Pancreas (tissue), 10 donors: ENCODE data around the gene DLG2. TPM values are rescaled to one million over a fixed set of nuclear protein-coding genes. Genes with fewer than 3 reads are reported as not detected.

Source experiments
- ATAC-seq, 4 donors: fragments of 200-7000 bp; cut with Tn5 transposase; one replicate each; pipeline versions ENCODE4 v1.8.0 to v1.9.1; 2020; ENCODE audit warnings: mild to moderate bottlenecking in 4 of 4, moderate library complexity in 4 of 4
- DNase-seq, 6 donors: peaks; one replicate each; pipeline ENCODE4 v3.0.0-alpha.2; 2020
- FAIRE-seq: peaks from 2 replicates; lab custom pipeline; 2012; peaks lifted over from hg19 to GRCh38; lab: Jason Lieb, UNC
- H3K27ac ChIP-seq, 4 donors: fragments of 200-600 bp; sonication (generic); 1 replicate in 3 of 4; 2 replicates in 1 of 4; pipeline versions ENCODE4 v1.5.0 to v1.8.0; 2020
- H3K27me3 ChIP-seq, 4 donors: fragments of 200-600 bp; one replicate each; pipeline ENCODE4 v1.8.0; 2021
- H3K36me3 ChIP-seq, 3 donors: fragments of 200-600 bp; sonication (generic) in 1 of 3; one replicate each; pipeline versions ENCODE4 v1.5.0 to v1.8.0; 2020 to 2021
- H3K4me1 ChIP-seq, 3 donors: fragments of 200-600 bp; one replicate each; pipeline ENCODE4 v1.8.0; 2021
- H3K4me3 ChIP-seq, 4 donors: fragments of 200-600 bp; sonication (generic) in 2 of 4; one replicate each; pipeline versions ENCODE4 v1.5.0 to v1.8.0; 2020 to 2021
- H3K9me3 ChIP-seq, 4 donors: fragments of 200-600 bp; one replicate each; pipeline ENCODE4 v1.8.0; 2021
- CTCF ChIP-seq, 4 donors: fragments of 200-600 bp; sonication (generic) in 3 of 4; IDR thresholded peaks; one replicate each; pipeline versions ENCODE4 v1.5.0 to v1.8.0; 2021; ENCODE audit warnings: antibody characterized with exemption in 4 of 4
- WGBS, 2 donors: extraction: QIAGEN DNeasy Blood & Tissue Kit; methylation state at CpG; one replicate each; pipeline ENCODE4 v1.1.7; 2013; 5-methylcytosine and 5-hydroxymethylcytosine counted together
- intact Hi-C, 3 donors: fragments of 100-400 bp; cut with DNase I; formaldehyde crosslinking; loops; one replicate each; pipeline versions ENCODE4 v1.11.1 to v1.14.2; 2022
- polyA plus RNA-seq, 2 donors: library from polyadenylated mRNA; stranded (reverse); fragments of 200-250 nt; gene quantifications; one replicate each; pipeline ENCODE4 v1.2.3, GENCODE V29; 2013
- total RNA-seq, 6 donors: library from RNA; stranded (reverse); fragmentation: NEBNext Ultra II Directional in 4 of 6; extraction: Animal tissue kit (Norgen Biotek cat#: 25700) in 4 of 6; gene quantifications; one replicate each; pipeline versions ENCODE4 v1.2.1 to v1.2.4, GENCODE V29; 2021 to 2023
- donor health status: healthy with polysubstance abuse.
- donor health status: DM: no; HTN: no; CAD: no; lungs with moderate emphysema.
- donor health status: DM: no; HTN: no; CAD: no.
- donor health status: control.
- donor health status: control.
- donor health status: Bipolar disorder and iron deficiency.
- donor health status: DM: yes; HTN: yes; CAD: no.
- donor health status: DM: no; HTN: no; CAD: no.
- donor health status: DM: no; HTN: no; CAD: no.
- donor health status: DM: yes; HTN: yes; CAD: no.

Gene DLG2
- total and polyA plus RNA-seq, 8 donors, result 1.2 to 5.4 (median 3.6) TPM

GRCh38 chr11:84224042-84224441 lies 1403.1 kb downstream of the DLG2 start:
- no peak for TF ChIP-seq CTCF (IDR thresholded peaks at IDR 0.05)
- FAIRE-seq (no peak), ATAC-seq (no peak), DNase-seq (no peak)
- no peaks in the 10 kb centered on the region for H3K36me3 ChIP-seq
- intact Hi-C loops, result no loop called here
- no peak overlapping the region for H3K4me3 ChIP-seq
- no peaks in the 10 kb centered on the region for H3K27me3 ChIP-seq
- no peaks in the 10 kb centered on the region for H3K4me1 ChIP-seq
- H3K9me3 ChIP-seq, result no peaks in the 10 kb centered on the region
- no peak overlapping the region for H3K27ac ChIP-seq
- WGBS, 2 donors, result 85 to 87% methylated on average over 1 of the region's 1 CpG

DNA sequence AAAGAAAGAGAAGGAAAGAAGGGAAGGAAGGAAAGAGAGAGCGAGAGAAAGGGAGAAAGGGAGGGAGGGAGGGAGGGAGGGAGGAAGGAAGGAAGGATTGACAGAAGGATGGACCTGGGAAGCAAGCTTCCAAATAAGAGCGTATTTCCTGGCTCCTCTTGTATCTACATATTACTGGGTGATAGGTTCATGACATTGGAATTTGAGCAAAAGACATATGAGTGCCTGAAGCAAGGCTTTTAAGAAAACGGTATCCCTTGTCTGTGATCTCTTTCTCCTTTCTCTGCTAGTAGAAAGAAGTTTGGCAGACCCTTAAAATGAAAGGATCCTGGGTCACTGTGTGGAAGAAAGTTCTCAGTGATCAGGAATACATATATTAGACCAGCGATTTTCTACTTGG lies 1408.8 kb downstream of the DLG2 start:
- DNase-seq (no peak), ATAC-seq (no peak), FAIRE-seq (no peak)
- no peak for TF ChIP-seq CTCF (IDR thresholded peaks at IDR 0.05)
- intact Hi-C loops, result no loop called here
- H3K36me3 ChIP-seq, result no peaks in the 10 kb centered on the region
- no peaks in the 10 kb centered on the region for H3K27me3 ChIP-seq
- no peaks in the 10 kb centered on the region for H3K4me1 ChIP-seq
- no peaks in the 10 kb centered on the region for H3K9me3 ChIP-seq
- H3K4me3 ChIP-seq, result no peak overlapping the region
- no peak overlapping the region for H3K27ac ChIP-seq
- WGBS, 2 donors, result 59% methylated on average over 4 of the region's 4 CpGs

DNA sequence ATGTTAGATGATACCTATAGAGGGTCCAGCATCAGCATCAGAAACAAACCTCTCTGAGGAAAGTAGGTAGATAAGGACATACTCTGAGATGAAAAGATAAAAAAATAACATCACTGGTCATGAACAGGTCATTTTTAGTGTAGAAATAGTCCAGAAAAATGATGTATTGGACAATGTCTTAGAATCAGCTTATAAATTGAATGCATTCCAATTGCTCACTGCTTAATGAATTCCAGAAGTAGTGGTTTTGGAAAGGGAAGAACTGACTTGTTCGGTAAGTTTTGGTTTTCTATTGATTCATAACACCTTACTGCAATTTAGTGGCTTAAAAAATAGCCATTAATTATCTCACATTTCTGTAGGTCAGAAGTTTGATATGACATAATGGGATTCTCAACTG lies 1411.5 kb downstream of the DLG2 start:
- no peak for DNase-seq
- intact Hi-C loops, result no loop called here
- no peak for FAIRE-seq
- Histone ChIP-seq H3K4me3 (no peak overlapping the region), H3K27ac (no peak overlapping the region), H3K36me3 (no peaks in the 10 kb centered on the region), H3K27me3 (no peaks in the 10 kb centered on the region), H3K4me1 (no peaks in the 10 kb centered on the region), H3K9me3 (no peaks in the 10 kb centered on the region)
- no peak for TF ChIP-seq CTCF (IDR thresholded peaks at IDR 0.05)
- WGBS, 2 donors, result 50 to 58% methylated on average over 1 of the region's 1 CpG
- no peak for ATAC-seq

GRCh38 chr11:84214557-84214956 lies 1412.6 kb downstream of the DLG2 start:
- TF ChIP-seq CTCF (IDR thresholded peaks at IDR 0.05), result no peak
- no peak for ATAC-seq
- H3K36me3 ChIP-seq, result no peaks in the 10 kb centered on the region
- no peaks in the 10 kb centered on the region for H3K4me1 ChIP-seq
- no peaks in the 10 kb centered on the region for H3K9me3 ChIP-seq
- DNase-seq, result no peak
- WGBS, 2 donors, result 85 to 91% methylated on average over 1 of the region's 1 CpG
- no peak overlapping the region for H3K27ac ChIP-seq
- FAIRE-seq, result no peak
- H3K4me3 ChIP-seq, result no peak overlapping the region
- intact Hi-C loops, result no loop called here
- no peaks in the 10 kb centered on the region for H3K27me3 ChIP-seq

GRCh38 chr11:84212468-84213390 lies 1414.4 kb downstream of the DLG2 start:
- no peaks in the 10 kb centered on the region for H3K9me3 ChIP-seq
- DNase-seq (no peak), ATAC-seq (no peak), FAIRE-seq (no peak)
- H3K36me3 ChIP-seq, result no peaks in the 10 kb centered on the region
- 89 to 91% methylated on average over 20 of the region's 20 CpGs for WGBS, 2 donors
- intact Hi-C loops, result no loop called here
- no peaks in the 10 kb centered on the region for H3K27me3 ChIP-seq
- H3K27ac ChIP-seq, result no peak overlapping the region
- no peak for TF ChIP-seq CTCF (IDR thresholded peaks at IDR 0.05)
- H3K4me1 ChIP-seq, result no peaks in the 10 kb centered on the region
- H3K4me3 ChIP-seq, result no peak overlapping the region
